ENCODE results near the gene TRIML1.

TRIML1 gene

GRCh38 chr4:188139141-188139540 lies at the start of gene TRIML1:
Gene TRIML1, plus strand, starts transcription at chr4:188139441. Its CDS starts 118 bp downstream, at chr4:188139559.
- no peak for DNase-seq

- no peak for DNase-seq
Observed at GRCh38 chr4:188092824-188093223, 46.4 kb upstream of the TRIML1 start.

GRCh38 chr4:188106454-188106853 lies 32.8 kb upstream of the TRIML1 start:
- no peak for DNase-seq

- no peak for DNase-seq
Observed at GRCh38 chr4:188107931-188108843, 31.1 kb upstream of the TRIML1 start.

- no peak for DNase-seq
Observed at GRCh38 chr4:188109157-188109755, 30.0 kb upstream of the TRIML1 start, which contains the start of gene TRIML2. Gene TRIML2, minus strand, starts transcription at chr4:188109603. Its CDS starts 4,235 bp downstream, at chr4:188105368.

- no peak for DNase-seq
Observed at GRCh38 chr4:188110036-188110435, 29.2 kb upstream of the TRIML1 start.

GRCh38 chr4:188110741-188111471 lies 28.3 kb upstream of the TRIML1 start:
- DNase-seq: no peak

GRCh38 chr4:188111955-188112354 lies 27.3 kb upstream of the TRIML1 start:
- DNase-seq: no peak

GRCh38 chr4:188113156-188113555 lies 26.1 kb upstream of the TRIML1 start:
- DNase-seq: no peak

- DNase-seq: no peak
Observed at GRCh38 chr4:188117631-188118324, 21.5 kb upstream of the TRIML1 start.

- DNase-seq: no peak
Observed at GRCh38 chr4:188121530-188121929, 17.7 kb upstream of the TRIML1 start.

- no peak for DNase-seq
Observed at GRCh38 chr4:188127214-188127874, 11.9 kb upstream of the TRIML1 start.

GRCh38 chr4:188130355-188130754 lies 8.9 kb upstream of the TRIML1 start:
- no peak for DNase-seq

- no peak for DNase-seq
Observed at GRCh38 chr4:188132232-188132631, 7.0 kb upstream of the TRIML1 start.

- DNase-seq: no peak
Observed at GRCh38 chr4:188138227-188138626, 1.0 kb upstream of the TRIML1 start.

- DNase-seq: no peak
Observed at GRCh38 chr4:188139671-188140070, 430 bp downstream of the TRIML1 start.

- DNase-seq: no peak
Observed at GRCh38 chr4:188143731-188144130, 4.5 kb downstream of the TRIML1 start.

- DNase-seq: no peak
Observed at GRCh38 chr4:188145601-188146000, 6.4 kb downstream of the TRIML1 start.

- no peak for DNase-seq
Observed at GRCh38 chr4:188146618-188147017, 7.4 kb downstream of the TRIML1 start.

GRCh38 chr4:188147176-188147575 lies 7.9 kb downstream of the TRIML1 start:
- no peak for DNase-seq

GRCh38 chr4:188147776-188148175 lies 8.5 kb downstream of the TRIML1 start:
- DNase-seq: no peak
